ENCODE measurements around the gene LRSAM1. TPM values are rescaled to one million over a fixed set of nuclear protein-coding genes. Genes with fewer than 3 reads are reported as not detected.

Gene LRSAM1
- total RNA-seq, 1 donor from 2014 or later: 20.6 TPM

- DNase-seq (ENCODE audit: extremely low spot score, unreplicated experiment): no peak
- TF ChIP-seq CTCF (conservative IDR thresholded peaks at IDR 0.05): no peak
- Mint-ChIP-seq H3K36me3 (peaks cover 3% of the 10 kb centered on the region), H3K27ac (no peak overlapping the region), H3K9me3 (no peaks in the 10 kb centered on the region), H3K4me1 (ENCODE audit: unreplicated experiment) (no peaks in the 10 kb centered on the region), H3K4me3 (no peak overlapping the region), H3K27me3 (no peaks in the 10 kb centered on the region)
Measured at GRCh38 chr9:127500399-127500798, 49.1 kb downstream of the LRSAM1 start.

GRCh38 chr9:127500862-127501261, 49.6 kb downstream of the LRSAM1 start:
- H3K27ac Mint-ChIP-seq: no peak overlapping the region
- no peak overlapping the region for H3K4me3 Mint-ChIP-seq
- DNase-seq (ENCODE audit: extremely low spot score, unreplicated experiment): no peak
- H3K36me3 Mint-ChIP-seq: peaks cover 3% of the 10 kb centered on the region
- no peaks in the 10 kb centered on the region for H3K4me1 Mint-ChIP-seq (ENCODE audit: unreplicated experiment)
- H3K9me3 Mint-ChIP-seq: no peaks in the 10 kb centered on the region
- no peak for TF ChIP-seq CTCF (conservative IDR thresholded peaks at IDR 0.05)
- no peaks in the 10 kb centered on the region for H3K27me3 Mint-ChIP-seq

- Mint-ChIP-seq H3K27ac (no peak overlapping the region), H3K4me3 (no peak overlapping the region), H3K9me3 (no peaks in the 10 kb centered on the region), H3K36me3 (peaks cover 3% of the 10 kb centered on the region), H3K27me3 (no peaks in the 10 kb centered on the region), H3K4me1 (ENCODE audit: unreplicated experiment) (no peaks in the 10 kb centered on the region)
- DNase-seq (ENCODE audit: extremely low spot score, unreplicated experiment): no peak
- TF ChIP-seq CTCF (conservative IDR thresholded peaks at IDR 0.05): no peak
Measured at GRCh38 chr9:127501821-127502343, 50.6 kb downstream of the LRSAM1 start.

- H3K9me3 Mint-ChIP-seq: no peaks in the 10 kb centered on the region
- no peak overlapping the region for H3K4me3 Mint-ChIP-seq
- peaks cover 3% of the 10 kb centered on the region for H3K36me3 Mint-ChIP-seq
- no peak for DNase-seq (ENCODE audit: extremely low spot score, unreplicated experiment)
- TF ChIP-seq CTCF (conservative IDR thresholded peaks at IDR 0.05): no peak
- no peaks in the 10 kb centered on the region for H3K4me1 Mint-ChIP-seq (ENCODE audit: unreplicated experiment)
- H3K27ac Mint-ChIP-seq: no peak overlapping the region
- H3K27me3 Mint-ChIP-seq: no peaks in the 10 kb centered on the region
Measured at GRCh38 chr9:127502706-127503378, 51.5 kb downstream of the LRSAM1 start.

GRCh38 chr9:127503379-127503921, 52.1 kb downstream of the LRSAM1 start:
- no peak overlapping the region for H3K27ac Mint-ChIP-seq
- TF ChIP-seq CTCF (conservative IDR thresholded peaks at IDR 0.05): no peak
- no peaks in the 10 kb centered on the region for H3K27me3 Mint-ChIP-seq
- H3K9me3 Mint-ChIP-seq: no peaks in the 10 kb centered on the region
- DNase-seq (ENCODE audit: extremely low spot score, unreplicated experiment): no peak
- peaks cover 3% of the 10 kb centered on the region for H3K36me3 Mint-ChIP-seq
- no peaks in the 10 kb centered on the region for H3K4me1 Mint-ChIP-seq (ENCODE audit: unreplicated experiment)
- no peak overlapping the region for H3K4me3 Mint-ChIP-seq

Data from type B pancreatic cell (in vitro differentiated cells).